ENCODE results near the gene SEC61B. TPM values are rescaled to one million over a fixed set of nuclear protein-coding genes. Genes with fewer than 3 reads are reported as not detected.

SEC61B gene
- total and polyA plus RNA-seq, 2 donors from 2014 or later, result 118 to 328 TPM

- no peak overlapping the region for H3K9ac ChIP-seq (ENCODE audit: low read length in 3 of 3)
- FAIRE-seq (no peak), DNase-seq (peak in 2 of 5 donors; percentile 44 to 48)
- H3K4me3 ChIP-seq (ENCODE audit: low read length in 3 of 3), result no peak overlapping the region
- H3K27me3 ChIP-seq (ENCODE audit: control insufficient read depth, insufficient read depth, low read length), result no peaks in the 10 kb centered on the region
- H3K36me3 ChIP-seq (ENCODE audit: control insufficient read depth in 2 of 3, insufficient read depth in 3 of 3, low read length in 3 of 3), result no peaks in the 10 kb centered on the region
- no peaks in the 10 kb centered on the region for H3K9me3 ChIP-seq (ENCODE audit: control insufficient read depth in 2 of 3, insufficient read depth in 1 of 3, low read length in 3 of 3)
- no peaks in the 10 kb centered on the region for H3K4me1 ChIP-seq (ENCODE audit: control insufficient read depth in 2 of 3, insufficient read depth in 2 of 3, low read depth in 1 of 3, low read length in 3 of 3)
- intact Hi-C loops (cut with DNase I), result no loop called here
- H3K27ac ChIP-seq (ENCODE audit: low read depth in 2 of 2, low read length in 2 of 2), result no peak overlapping the region
- TF ChIP-seq CTCF (IDR thresholded peaks at IDR 0.05; ENCODE audit: borderline replicate concordance, extremely low read depth, insufficient read depth), result no peak
Observed at GRCh38 chr9:99272836-99273235, 50.8 kb downstream of the SEC61B start.

GRCh38 chr9:99274016-99274415 lies 51.9 kb downstream of the SEC61B start:
- no peak for DNase-seq
- no peaks in the 10 kb centered on the region for H3K27me3 ChIP-seq (ENCODE audit: control insufficient read depth, insufficient read depth, low read length)
- intact Hi-C loops (cut with DNase I), result no loop called here
- FAIRE-seq, result no peak
- no peaks in the 10 kb centered on the region for H3K9me3 ChIP-seq (ENCODE audit: control insufficient read depth in 2 of 3, insufficient read depth in 1 of 3, low read length in 3 of 3)
- no peak overlapping the region for H3K4me3 ChIP-seq (ENCODE audit: low read length in 3 of 3)
- H3K9ac ChIP-seq (ENCODE audit: low read length in 3 of 3), result no peak overlapping the region
- H3K36me3 ChIP-seq (ENCODE audit: control insufficient read depth in 2 of 3, insufficient read depth in 3 of 3, low read length in 3 of 3), result no peaks in the 10 kb centered on the region
- no peak for TF ChIP-seq CTCF (IDR thresholded peaks at IDR 0.05; ENCODE audit: borderline replicate concordance, extremely low read depth, insufficient read depth)
- H3K27ac ChIP-seq (ENCODE audit: low read depth in 2 of 2, low read length in 2 of 2), result no peak overlapping the region
- no peaks in the 10 kb centered on the region for H3K4me1 ChIP-seq (ENCODE audit: control insufficient read depth in 2 of 3, insufficient read depth in 2 of 3, low read depth in 1 of 3, low read length in 3 of 3)

- H3K9ac ChIP-seq (ENCODE audit: low read length in 3 of 3), result no peak overlapping the region
- no peak overlapping the region for H3K4me3 ChIP-seq (ENCODE audit: low read length in 3 of 3)
- no peaks in the 10 kb centered on the region for H3K9me3 ChIP-seq (ENCODE audit: control insufficient read depth in 2 of 3, insufficient read depth in 1 of 3, low read length in 3 of 3)
- FAIRE-seq, result no peak
- no peak for TF ChIP-seq CTCF (IDR thresholded peaks at IDR 0.05; ENCODE audit: borderline replicate concordance, extremely low read depth, insufficient read depth)
- no peak for DNase-seq
- H3K27ac ChIP-seq (ENCODE audit: low read depth in 2 of 2, low read length in 2 of 2), result no peak overlapping the region
- H3K4me1 ChIP-seq (ENCODE audit: control insufficient read depth in 2 of 3, insufficient read depth in 2 of 3, low read depth in 1 of 3, low read length in 3 of 3), result no peaks in the 10 kb centered on the region
- H3K36me3 ChIP-seq (ENCODE audit: control insufficient read depth in 2 of 3, insufficient read depth in 3 of 3, low read length in 3 of 3), result no peaks in the 10 kb centered on the region
- no peaks in the 10 kb centered on the region for H3K27me3 ChIP-seq (ENCODE audit: control insufficient read depth, insufficient read depth, low read length)
- intact Hi-C loops (cut with DNase I), result no loop called here
Observed at GRCh38 chr9:99274495-99274894, 52.4 kb downstream of the SEC61B start.

Other genes starting within 250 kb of the SEC61B start
- gene TGFBR1, start 117.2 kb upstream of the SEC61B start, total RNA-seq, result 50.8 TPM
- 7.9 TPM for gene TGFBR1, start 117.2 kb upstream of the SEC61B start, polyA plus RNA-seq (ENCODE audit: insufficient read depth, low read depth, low replicate concordance)
- 38.7 TPM for gene ALG2, start 340 bp upstream of the SEC61B start, total RNA-seq
- gene ALG2, start 340 bp upstream of the SEC61B start, polyA plus RNA-seq (ENCODE audit: insufficient read depth, low read depth, low replicate concordance), result 40.5 TPM